DMS153 treated with DMSO at 0.1 percent for 48 hours (cell line): ENCODE data around the gene SLC12A1.
A peak's percentile ranks its signal among the peaks of the same experiment; 100 is the strongest.

Source experiments
- DNase-seq: peaks from one replicate; lab custom pipeline; 2025; ENCODE audit not compliant: unreplicated experiment; lab: John Stamatoyannopoulos, UW

Gene SLC12A1

DNA sequence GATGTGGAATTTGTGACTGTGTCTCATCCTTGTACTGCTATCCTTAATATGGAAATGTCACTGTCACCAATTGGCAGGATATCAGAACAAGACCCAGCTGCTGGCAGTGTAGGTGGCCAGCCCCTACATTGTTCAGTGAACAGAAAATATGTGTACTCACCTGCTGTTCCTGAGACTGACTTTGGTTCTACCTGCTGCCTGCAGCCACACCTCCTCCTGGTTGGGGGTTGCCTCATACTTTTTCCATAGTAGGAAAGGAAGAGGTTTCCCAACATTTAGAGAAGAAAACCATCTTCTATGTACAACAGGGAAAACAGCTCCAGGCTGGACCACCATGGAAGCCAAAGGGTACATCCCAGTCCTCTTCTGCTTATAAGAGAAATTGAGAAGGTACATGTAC lies 35.9 kb downstream of the SLC12A1 start:
- DNase-seq, result no peak

DNA sequence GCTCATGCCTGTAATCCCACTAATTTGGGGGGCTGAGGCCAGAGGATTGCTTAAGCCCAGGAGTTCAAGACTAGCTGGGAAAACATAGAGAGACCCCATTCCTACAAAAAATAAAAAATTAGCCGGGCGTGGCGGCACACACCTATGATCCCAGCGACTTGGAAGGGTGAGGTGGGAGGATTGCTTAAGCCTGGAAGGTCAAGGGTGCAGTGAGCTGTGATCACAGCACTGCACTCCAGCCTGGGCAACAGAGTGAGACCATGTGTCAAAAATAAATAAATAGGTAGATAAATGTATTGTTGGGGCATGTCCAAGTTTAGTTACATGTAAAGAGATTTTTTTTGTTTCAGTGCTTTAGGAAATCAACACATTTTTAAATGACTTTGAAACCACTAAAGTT lies 36.4 kb downstream of the SLC12A1 start:
- no peak for DNase-seq

DNA sequence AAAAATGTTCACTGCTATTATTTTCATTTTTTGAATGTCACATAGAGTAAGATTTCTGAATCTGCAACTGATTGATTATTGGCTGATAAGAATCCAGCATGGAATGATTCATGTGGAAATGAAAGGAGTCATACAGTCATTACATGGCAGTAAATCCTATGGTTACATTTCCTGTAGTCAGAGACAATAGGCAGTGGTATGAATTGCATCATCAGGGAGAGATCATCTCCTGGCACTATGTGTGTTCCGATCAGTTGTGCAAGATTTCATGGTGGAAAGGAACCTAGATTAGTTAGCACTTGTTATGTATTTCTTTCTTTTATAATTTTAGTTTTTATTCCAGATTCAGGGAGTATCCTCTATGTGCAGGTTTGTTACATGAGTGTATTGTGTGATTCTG lies 38.8 kb downstream of the SLC12A1 start:
- no peak for DNase-seq

DNA sequence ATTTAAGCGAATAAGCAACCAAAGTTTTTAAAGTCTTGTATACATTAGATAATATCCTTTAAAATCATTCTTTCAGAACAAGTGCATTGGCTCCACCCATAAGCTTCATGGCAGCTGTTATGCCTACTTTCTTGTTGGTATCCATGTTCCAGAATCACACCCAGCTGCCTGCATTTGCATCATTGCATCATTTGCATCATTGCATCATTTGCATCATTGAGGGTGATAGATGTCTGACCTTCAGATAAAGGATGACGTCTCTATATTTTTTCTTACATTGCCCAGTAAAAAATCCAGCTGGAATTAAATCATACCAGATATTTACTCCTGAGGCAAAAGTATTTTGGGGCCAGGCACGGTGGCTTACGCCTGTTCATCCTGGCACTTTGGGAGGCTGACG lies 42.3 kb downstream of the SLC12A1 start:
- no peak for DNase-seq

DNA sequence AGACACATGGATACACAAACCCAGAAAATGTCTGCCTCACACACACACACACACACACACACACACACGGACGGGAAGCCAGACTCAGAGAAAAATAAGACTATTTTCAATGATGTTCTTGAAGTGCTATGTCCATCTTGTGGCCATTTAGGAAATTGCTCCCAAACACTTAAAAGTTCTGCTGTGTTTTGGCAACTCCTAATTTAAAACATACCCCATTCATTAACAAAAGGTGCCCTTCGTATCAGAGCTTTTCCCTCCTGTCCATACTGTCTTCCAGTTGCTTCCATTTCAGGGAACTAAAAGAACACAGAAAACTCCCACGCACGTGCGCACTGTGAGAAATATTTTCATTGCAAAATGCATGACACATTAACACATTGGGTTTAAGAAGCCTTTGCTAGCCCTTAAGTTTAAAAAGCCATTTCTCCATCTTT lies 44.6 kb downstream of the SLC12A1 start:
- DNase-seq, result no peak

DNA sequence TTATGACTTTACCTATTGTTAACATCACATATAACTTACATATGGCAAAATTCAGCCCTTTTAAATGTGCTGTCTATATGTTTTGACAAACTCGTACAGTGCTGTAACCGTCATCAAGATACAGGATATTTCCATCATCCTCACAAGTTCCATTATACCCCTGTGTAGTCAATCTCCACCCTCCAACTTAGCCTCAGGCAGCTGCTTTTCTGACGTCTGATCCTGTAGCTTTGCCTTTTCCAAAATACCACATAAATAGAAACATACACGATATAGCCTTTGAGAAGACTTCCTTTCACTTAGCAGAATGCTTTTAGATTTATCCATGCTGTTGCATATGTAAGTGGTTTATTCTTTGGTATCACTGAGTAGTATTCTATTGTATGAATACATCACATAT lies 47.1 kb downstream of the SLC12A1 start:
- DNase-seq, result no peak

DNA sequence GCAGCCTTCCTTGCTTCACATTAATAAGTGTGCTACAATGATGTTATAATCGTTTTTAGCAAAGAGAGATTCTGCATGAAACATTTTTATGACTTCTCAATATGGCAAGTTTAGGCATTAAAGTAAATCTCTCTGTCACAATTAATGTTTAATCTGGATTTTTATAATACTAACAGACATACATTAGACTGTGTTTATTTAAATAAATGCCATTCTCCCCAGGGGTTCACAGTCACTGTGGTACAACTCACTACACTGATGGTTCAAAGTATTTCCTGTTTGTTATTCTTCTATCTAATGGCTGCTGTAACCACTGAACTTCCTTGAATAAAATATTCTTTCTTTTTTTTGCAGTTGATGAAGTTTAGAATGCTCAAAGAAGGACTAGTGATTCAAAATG lies 59.0 kb downstream of the SLC12A1 start:
- no peak for DNase-seq

DNA sequence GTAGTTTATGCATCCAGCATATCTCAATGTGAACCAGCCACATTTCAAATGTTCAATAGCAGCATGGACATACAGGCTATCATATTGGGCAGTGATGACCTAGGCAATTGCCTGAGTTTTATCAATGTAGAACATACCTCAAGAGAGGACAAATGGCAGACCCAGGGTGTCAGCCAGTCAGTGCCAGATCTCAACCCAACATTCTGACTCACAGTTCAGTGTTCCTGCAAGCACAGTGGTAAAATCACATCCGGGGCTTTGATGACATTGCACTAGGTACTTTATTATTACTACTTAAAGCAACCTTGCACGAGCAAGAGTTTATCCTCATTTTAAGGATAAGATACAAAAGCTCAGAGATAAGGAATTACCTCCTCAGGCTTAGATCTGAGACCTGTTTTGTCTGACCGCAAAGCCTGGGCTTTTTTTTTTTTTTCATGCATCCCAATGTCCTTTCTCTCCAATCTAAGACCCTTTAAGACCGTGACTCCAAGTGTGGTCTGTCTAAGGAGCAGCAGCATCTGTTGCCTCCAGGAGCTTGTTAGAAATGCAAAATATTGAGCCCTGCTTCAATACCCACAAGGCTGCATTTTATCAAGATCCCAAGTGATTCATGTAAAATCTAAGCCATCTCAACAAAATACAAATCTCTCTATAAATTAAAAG lies 60.1 kb downstream of the SLC12A1 start:
- no peak for DNase-seq

DNA sequence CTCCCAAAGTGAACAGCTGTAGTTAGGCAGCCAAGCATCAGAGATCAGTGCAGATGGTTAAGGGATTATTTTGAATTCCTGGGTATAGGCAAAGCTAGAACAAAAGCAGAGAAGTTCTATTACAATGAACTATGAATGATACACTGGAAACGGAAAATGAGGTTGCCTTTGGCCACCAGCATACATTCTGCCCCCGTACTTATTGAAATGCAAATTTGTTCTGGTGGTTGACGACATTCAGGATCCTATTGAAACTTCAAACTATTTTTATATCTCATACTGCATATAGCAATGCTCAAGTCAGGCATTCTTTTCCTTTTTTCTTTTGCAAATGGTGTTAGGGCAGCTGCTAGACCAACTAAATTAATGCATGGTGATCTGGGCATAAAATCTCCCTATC lies 61.7 kb downstream of the SLC12A1 start:
- no peak for DNase-seq

DNA sequence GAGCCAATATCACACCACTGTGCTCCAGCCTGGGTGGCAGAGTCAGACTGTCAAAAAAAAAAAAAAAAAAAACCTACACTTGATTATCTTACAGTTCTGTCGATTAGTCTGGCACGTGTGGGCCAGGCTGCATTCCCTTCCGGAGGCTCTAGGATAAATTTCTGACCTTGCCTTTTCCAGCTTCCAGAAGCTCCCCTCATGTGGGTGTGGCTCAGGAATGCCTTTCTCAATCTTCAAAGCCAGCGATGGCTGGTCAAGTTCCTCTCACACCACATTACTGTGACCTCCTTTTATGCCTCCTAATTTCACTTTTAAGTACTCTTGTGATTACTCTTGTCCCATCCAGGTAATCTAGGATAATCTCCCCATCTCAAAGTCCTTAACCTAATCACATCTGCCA lies 66.9 kb downstream of the SLC12A1 start:
- DNase-seq, result no peak

DNA sequence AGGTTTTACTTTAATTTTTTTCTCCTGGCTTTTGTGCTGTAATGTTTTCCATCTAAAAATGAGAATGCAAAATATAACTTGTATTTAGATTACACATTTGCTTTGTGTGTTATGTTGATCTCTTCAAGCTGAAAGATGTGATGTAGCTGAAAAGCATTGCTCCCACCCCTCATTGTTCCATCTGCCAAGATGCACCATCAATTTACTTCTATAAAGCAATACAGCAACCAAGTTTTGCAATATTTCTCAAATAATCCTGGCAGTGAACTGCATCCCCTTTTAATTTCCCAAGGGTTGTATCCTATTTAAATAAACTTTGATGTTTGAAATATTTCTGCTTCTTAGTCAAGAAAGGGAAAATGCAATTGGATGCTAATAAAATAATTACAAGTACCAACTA lies 72.6 kb downstream of the SLC12A1 start:
- no peak for DNase-seq

DNA sequence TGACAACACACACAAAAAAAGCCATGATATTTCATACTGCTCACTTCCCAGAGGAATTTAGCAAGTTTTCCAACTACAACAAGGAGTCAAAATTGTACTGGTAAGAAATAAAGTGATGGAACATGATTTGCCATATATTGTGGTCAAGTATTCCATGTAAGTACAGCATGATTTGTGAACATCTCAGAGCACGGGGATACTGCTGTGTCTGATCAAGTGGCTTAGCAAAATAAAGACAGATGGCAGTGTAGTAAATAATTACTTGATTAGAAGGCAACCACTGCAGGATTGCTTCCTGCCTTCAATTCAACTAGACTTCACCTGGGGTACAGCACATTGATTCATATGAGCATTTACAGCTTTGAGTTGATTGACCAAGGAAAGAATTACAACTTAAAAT lies 73.5 kb downstream of the SLC12A1 start:
- DNase-seq, result no peak

DNA sequence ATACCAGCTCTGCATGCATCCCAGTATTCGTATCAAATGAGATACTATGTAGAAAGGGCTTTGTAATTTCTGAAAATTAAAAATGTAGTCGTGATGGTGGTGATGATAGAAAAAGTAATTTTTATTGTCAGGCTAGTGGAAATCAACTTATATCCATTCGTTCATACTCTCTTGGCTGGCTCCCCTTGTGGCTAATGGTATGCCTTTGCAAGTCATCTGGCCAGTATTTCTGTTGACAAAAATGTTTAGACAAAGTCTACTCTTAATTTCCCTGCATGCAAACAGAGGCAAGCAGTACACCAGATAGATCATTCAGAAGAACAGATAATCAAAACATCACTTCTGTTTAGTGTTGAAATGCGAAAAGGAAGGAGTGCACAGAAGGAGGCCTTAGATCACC lies 75.6 kb downstream of the SLC12A1 start:
- no peak for DNase-seq

DNA sequence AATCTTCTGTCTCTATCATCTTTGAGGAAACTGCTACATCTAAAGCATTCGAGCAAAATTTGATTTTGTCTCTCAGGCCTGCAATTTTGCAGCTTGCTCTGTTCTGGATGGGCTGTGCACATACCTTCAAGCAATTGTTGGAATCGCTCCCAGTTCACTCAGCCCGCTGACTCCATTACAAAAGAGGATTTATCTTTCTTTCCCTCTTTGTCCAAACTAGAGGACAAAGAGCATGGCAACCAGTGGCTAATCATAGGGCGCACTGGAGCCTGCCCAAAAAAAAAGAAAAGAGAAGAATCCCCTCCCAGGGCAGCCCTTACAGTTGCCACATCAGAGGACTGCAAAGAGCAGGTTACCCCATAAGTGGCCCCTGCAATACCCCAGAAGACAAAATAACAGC lies 76.1 kb downstream of the SLC12A1 start:
- no peak for DNase-seq

DNA sequence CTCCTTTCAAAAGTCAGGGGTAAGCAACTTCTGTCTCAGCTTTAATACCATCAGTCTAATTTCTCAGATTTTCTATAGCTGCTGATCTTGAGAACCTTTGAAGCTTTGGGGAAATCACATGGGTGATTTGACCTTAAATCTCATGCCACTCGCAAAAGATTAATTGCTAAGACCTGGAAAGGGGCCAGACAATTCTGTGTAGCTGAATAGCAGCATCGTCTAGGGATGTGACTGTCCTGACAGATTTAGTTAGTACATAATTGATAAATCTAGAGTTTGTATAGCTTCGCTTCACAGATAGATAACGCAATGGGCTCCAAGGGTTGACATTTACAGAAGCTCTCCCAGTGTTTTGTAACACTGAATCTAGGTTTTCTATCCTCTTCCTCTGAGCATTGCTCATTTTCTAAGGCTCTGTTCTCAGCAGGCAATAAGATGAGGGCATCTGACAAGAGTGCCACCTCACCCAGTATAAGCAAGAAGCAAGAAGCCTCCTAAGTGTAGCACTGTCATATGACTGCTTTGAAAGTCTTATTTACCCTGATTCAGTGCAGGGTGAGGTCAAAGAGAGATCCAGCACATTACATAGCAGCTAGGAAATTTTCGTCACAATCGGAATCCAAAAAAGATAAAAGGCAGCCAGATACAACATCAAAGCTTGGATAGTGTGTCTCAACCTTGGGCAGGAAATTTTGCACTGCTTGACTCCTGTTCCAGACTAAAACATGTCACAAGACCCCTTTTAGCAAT lies 77.5 kb downstream of the SLC12A1 start:
- no peak for DNase-seq

DNA sequence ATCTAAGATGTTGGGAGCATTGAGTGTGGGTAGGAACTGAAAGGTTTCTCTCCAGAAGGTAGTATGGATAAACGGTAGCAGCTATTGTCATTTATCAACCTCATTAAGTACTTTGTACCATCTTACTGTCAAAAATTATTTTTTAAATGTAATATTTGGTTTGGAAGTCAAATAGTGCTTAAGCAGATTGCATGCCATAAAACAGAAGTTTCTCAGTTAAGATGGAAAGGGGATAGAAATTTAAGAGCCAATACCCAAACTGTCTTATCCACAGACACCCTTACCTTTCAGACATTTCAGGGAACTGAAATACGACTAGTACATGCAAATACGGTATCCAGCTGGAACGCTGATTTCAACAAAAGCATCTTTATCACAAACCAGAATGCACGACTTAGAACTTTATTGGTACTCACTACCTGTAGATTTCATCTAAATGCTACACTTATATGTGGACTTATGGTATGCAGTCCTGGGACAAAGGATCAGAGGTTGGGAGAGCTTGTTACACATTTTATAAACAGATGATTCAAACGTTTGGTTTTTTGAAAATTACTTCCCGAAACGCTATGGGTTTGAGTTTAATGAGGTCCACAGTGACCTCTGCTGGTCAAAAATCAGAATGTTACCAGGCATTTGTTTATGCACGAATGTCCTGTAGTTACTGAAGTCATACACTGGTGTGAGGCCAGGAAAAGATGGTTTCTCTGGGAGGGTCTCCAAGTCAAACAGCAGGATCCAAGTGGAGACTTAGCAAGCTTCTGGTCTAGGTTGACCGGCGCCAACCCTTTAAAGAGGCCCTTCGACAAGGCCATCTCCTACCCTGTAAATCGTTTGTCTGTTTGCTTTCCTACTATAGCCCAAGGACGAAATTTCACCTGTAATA lies 79.5 kb downstream of the SLC12A1 start:
- DNase-seq, result peak; percentile 53

DNA sequence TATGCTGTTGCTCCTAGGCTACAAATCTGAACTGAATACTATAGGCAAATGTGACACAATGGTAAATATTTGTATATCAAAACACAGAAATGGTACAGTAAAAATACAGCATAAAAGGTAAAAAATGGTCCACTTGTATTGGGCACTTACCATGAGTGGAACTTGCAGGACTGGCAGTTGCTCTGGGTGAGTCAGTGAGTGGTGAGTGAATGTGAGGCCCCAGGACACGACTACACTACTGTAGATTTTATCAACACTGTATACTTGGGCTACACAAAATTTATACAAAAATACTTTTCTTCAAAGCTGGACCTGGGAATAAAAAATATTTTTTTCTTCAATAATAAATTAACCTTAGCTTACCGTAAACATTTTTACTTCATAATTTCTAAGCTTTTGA lies 83.5 kb downstream of the SLC12A1 start:
- no peak for DNase-seq

DNA sequence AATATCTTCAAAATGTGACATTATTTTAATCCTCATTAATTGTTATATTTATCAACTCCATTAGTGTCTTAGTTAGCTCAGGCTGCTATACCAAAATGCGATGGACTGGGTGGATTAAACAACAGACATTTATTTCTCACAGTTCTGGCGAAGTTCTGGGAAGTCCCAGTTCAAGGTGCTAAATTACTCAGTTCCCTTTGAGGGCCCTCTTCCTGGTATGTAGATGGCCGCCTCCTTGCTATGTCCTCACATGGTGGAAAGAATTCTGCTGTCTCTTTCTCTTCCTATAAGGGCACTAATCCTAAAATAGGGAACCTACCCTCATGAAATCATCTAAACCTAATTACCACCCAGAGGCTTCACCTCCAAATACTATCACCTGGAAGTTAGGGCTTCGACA lies 86.4 kb downstream of the SLC12A1 start:
- no peak for DNase-seq

DNA sequence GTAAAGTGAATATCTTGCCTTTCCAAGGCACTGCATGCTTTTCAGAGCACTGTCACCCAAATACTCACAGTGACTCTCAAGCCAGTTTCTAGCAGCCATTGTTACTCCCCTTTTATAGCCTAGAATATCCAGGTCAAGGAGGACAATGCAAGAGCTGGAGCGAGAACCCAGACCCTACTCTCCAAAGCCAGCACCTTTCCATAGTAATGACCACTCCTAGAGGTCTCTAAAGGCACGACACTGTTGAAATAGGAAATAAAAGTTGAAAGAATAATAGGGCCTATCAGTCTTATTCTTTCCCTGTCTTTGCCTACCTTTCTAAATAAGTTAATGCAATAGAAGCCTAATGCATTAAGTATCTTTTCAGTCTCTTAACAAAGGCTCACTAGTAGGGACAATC lies 91.6 kb downstream of the SLC12A1 start:
- DNase-seq, result no peak

DNA sequence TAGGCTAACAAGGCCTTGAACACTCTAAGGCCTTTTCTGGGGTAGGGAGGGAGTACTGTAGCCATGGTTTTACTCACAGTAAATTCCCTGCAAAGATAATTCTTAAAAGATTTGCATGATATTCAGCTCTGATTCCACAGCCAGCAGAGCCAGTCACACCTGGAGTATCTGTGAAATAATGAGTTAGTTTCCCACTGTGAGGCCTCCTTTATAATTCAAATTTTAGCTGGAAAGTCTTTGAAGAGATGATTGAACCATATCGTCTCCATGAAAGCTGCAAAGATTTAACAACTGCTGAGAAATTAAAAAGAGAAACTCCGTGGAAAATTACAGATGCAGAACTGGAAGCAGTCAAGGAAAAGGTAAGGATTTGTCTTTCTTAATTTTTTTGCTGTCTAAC lies 92.8 kb downstream of the SLC12A1 start:
- DNase-seq, result no peak

DNA sequence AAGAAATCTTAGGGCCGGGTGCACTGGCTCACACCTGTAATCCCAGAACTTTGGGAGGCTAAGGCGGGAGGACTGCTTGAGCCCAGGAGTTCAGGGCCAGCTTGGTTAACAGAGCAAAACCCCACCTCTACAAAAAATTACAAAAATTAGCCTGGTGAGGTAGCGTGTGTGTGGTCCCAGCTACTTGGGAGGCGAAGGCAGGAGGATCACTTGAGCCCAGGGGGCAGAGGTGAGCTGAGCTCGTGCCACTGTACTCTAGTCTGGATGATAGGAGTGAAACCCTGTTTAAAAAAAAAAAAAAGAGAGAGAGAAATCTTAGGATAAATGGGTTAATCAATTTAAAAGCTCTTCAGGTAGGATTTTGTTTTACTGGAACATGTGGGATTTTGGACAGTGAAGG lies 93.9 kb downstream of the SLC12A1 start:
- DNase-seq, result no peak

DNA sequence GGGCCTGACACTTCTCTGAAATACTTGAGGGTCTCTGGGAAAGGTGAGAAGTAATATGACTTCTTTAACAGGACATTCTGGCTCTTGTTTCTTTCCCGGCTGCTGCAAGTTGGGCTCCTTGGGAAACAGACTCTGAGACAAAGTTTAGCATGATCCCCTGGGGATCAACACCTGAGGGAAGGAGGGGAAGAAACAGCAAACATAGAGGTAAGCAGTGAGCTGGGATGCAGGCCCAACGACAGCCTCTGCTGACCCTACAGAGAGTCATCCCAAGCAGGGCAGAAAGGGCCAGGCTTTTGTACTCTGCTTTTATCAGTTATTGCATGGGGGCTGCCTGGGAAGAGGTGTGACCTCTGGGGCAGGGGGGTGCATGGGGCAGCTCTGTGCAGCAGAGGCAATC lies 98.3 kb downstream of the SLC12A1 start:
- DNase-seq, result no peak
